ENCODE measurements around the gene HNRNPM.

Gene HNRNPM

DNA sequence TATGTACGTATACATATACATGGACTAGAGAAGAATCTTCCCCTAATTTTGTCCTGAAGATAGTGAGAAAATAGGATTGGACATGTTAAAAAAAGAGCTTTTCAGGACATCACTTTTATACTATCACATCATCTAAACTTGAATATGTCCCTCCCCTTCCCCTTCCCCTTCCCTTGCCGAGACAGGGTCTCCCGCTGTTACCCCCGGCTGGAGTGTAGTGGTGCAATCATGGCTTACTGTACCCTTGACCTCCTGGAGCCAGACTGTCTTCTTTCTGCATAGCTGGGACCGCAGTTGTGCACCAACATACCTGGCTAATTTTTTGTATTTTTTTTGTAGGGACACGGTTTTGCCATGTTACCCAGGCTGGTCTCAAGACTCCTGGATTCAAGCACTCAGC lies 6.6 kb downstream of the HNRNPM start:
- peaks cover 98% of the 10 kb centered on the region for H3K36me3 ChIP-seq
- H3K9ac ChIP-seq, result no peak overlapping the region; the same call in 1 of the 2 replicates
- H4K20me1 ChIP-seq, result peaks cover 100% of the 10 kb centered on the region
- H3K27ac ChIP-seq, result no peak overlapping the region
- no peak for TF ChIP-seq Cebpa-rat (IDR thresholded peaks at IDR 0.05)
- H3K9me3 ChIP-seq, result no peaks in the 10 kb centered on the region
- H3K27me3 ChIP-seq, result no peaks in the 10 kb centered on the region
- H3K4me1 ChIP-seq, result peaks cover 76% of the 10 kb centered on the region
- peak overlapping the region; percentile 34 for H3K4me2 ChIP-seq
- H3K4me3 ChIP-seq, result no peak overlapping the region

DNA sequence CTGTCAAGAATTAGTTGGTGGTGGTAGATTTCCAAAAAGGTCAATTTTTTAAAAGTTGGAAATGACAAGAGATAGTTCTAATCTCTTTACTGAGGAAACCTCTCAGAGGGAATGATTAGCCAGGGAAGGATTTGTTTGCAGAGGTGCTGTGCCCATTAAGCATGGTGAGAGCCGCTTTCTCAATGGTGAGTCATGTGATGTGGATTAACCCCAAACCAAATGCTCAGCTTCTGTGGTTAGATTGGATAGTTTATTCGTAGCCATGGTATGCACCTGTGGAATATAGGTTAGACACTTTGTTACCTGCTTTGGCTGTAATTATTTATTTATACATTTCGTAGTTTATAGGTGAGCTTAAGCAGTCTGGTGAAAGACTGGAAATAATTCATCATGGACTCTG lies 7.1 kb downstream of the HNRNPM start:
- no peaks in the 10 kb centered on the region for H3K9me3 ChIP-seq
- H3K27me3 ChIP-seq, result no peaks in the 10 kb centered on the region
- no peak for TF ChIP-seq Cebpa-rat (IDR thresholded peaks at IDR 0.05)
- peak overlapping the region; percentile 34 for H3K4me2 ChIP-seq
- peaks cover 100% of the 10 kb centered on the region for H4K20me1 ChIP-seq
- H3K36me3 ChIP-seq, result peaks cover 98% of the 10 kb centered on the region
- no peak overlapping the region; the same call in 1 of the 2 replicates for H3K9ac ChIP-seq
- H3K4me3 ChIP-seq, result no peak overlapping the region
- H3K4me1 ChIP-seq, result peaks cover 76% of the 10 kb centered on the region
- no peak overlapping the region for H3K27ac ChIP-seq

DNA sequence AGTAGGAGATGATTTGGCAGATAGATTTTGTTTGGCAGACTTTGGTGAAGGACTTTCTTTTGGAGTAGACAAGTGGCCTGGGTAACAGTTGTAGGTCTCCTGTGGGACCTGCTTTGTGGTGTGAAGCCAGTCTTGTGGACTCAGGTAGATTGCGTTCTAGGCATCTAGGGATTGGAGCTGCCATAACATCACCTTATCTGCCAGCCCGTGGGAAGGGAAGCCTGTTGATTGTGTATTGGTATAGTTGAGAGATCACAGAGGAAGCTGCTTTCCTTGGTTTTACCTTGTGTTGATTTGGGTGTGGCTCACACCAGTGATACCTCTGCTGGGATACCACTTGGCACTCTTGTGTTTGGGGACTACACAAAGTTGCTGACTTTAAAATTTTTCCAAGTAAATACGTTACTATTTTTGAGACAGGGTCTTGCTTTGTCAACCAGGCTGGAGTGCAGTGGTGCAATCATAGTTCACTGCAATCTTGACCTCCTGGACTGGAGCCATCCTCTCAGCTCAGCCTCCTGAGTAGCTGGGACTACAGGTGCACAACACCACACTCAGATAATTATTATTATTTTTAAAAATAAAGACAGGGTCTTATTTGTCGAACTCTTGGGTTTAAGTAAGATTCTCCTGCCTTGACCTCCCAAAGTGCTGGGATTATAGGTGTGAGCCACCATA lies 7.8 kb downstream of the HNRNPM start:
- Histone ChIP-seq H3K27me3 (no peaks in the 10 kb centered on the region), H4K20me1 (peaks cover 100% of the 10 kb centered on the region), H3K9me3 (no peaks in the 10 kb centered on the region), H3K9ac (no peak overlapping the region), H3K4me1 (peaks cover 74% of the 10 kb centered on the region), H3K36me3 (peaks cover 96% of the 10 kb centered on the region), H3K4me3 (no peak overlapping the region), H3K4me2 (no peak overlapping the region), H3K27ac (no peak overlapping the region)
- no peak for TF ChIP-seq Cebpa-rat (IDR thresholded peaks at IDR 0.05)

DNA sequence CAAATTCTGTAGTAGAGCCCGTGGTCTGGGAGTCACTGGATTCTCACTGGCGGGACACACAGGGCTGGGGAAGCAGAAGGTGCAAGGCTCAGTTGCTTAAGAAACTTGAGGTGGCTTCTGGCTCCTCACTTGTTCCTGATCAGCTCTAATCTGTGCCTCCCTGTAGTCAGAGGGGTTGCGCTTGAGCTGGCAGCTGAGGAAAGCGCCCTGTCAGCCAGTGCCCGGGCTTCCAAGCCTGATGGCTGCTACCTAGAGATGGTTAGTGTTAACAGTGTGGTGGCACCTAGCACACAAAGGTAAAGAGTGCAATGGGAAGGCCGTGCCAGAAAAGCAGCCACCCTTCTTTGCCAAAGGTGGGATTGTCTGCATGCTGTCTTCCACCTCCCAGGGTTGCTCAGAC lies 8.8 kb downstream of the HNRNPM start:
- Histone ChIP-seq H3K36me3 (peaks cover 96% of the 10 kb centered on the region), H3K9ac (no peak overlapping the region), H4K20me1 (peaks cover 100% of the 10 kb centered on the region), H3K4me2 (no peak overlapping the region), H3K27me3 (no peaks in the 10 kb centered on the region), H3K4me1 (peaks cover 74% of the 10 kb centered on the region), H3K27ac (no peak overlapping the region), H3K4me3 (no peak overlapping the region), H3K9me3 (no peaks in the 10 kb centered on the region)
- no peak for TF ChIP-seq Cebpa-rat (IDR thresholded peaks at IDR 0.05)

DNA sequence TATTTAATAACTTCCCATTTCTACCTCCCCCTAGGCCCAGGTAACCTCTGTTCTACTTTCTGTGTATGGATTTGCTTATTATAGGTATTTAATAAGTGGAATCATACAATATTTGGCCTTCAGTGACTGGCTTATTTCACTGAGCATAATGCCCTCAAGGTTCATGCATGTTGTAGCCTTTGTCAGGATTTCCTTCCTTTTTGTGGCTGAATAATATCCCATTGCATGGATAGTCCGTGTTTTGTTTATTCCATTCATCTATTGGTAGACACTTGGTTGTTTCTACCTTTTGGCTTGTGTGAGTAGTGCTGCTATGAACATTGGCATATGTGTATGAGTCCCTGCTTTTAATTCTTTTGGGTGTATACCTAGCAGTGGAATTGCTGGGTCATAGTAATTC lies 9.4 kb downstream of the HNRNPM start:
- H3K27me3 ChIP-seq, result no peaks in the 10 kb centered on the region
- H3K4me1 ChIP-seq, result peaks cover 74% of the 10 kb centered on the region
- H4K20me1 ChIP-seq, result peaks cover 100% of the 10 kb centered on the region
- no peak overlapping the region for H3K4me2 ChIP-seq
- peaks cover 96% of the 10 kb centered on the region for H3K36me3 ChIP-seq
- H3K9me3 ChIP-seq, result no peaks in the 10 kb centered on the region
- no peak overlapping the region for H3K9ac ChIP-seq
- no peak overlapping the region for H3K27ac ChIP-seq
- no peak overlapping the region for H3K4me3 ChIP-seq
- TF ChIP-seq Cebpa-rat (IDR thresholded peaks at IDR 0.05), result no peak

DNA sequence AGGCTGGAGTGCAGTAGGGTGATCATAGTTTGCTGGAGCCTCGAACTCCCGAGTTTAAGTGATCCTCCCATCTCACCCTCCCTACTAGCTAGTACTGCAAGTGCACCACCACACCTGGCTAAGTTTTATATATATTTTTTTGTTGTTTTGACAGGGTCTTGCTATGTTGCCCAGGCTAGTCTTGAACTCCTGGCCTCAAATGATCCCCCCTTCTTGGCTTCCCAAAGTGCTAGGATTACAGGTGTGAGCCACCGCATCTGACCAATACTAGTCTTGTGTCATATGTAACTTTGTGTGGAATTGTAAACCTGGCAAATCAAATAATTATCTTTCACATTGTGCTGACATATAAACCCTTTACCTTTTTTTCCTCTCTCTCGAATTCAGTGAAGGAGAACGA lies 10.2 kb downstream of the HNRNPM start:
- Histone ChIP-seq H3K9ac (no peak overlapping the region), H3K27ac (no peak overlapping the region), H3K4me3 (no peak overlapping the region), H3K9me3 (no peaks in the 10 kb centered on the region), H3K27me3 (no peaks in the 10 kb centered on the region), H3K36me3 (peaks cover 98% of the 10 kb centered on the region), H3K4me1 (peaks cover 77% of the 10 kb centered on the region), H4K20me1 (peaks cover 100% of the 10 kb centered on the region), H3K4me2 (no peak overlapping the region)
- no peak for TF ChIP-seq Cebpa-rat (IDR thresholded peaks at IDR 0.05)

DNA sequence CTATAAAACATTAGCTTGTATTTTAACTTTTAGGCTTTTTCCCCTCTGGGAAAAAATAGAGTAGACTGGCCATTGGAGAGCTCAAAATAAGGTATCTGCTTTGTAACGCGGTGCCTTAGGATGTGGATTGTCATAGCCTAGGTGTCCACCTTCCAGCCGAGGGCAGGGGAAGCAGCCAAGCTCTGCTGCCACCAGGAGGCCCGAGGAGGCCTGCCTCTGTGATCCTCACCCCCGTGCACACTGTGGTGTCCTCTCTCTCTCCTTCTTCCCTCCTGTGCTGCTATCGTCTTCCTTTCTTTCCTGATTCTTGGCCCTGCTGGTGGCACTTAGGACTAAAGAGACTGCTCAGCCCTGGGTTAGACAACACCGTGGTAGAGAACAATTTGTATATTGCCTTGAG lies 11.3 kb downstream of the HNRNPM start:
- H3K4me2 ChIP-seq, result no peak overlapping the region
- peaks cover 98% of the 10 kb centered on the region for H3K36me3 ChIP-seq

DNA sequence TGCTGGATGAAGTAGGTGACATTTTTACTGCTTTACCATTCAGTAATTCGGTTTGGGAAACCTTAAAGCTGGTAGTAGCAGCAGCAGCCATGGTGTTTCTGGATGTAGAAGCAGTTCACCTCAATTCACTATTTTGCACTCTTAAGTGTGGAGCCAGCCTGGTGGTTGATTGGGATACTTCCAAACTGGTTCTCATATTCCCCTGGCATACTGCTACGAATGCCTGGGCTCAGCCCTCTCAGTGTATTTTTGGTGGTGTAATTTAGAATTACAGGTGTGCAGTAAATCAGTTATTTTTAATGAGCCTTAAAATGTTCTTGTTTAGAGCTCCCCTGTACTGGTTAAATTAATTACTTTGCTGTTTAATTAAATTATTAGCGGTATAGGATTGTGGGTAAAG lies 12.4 kb downstream of the HNRNPM start:
- H3K4me3 ChIP-seq, result no peak overlapping the region
- peaks cover 73% of the 10 kb centered on the region for H3K4me1 ChIP-seq
- TF ChIP-seq Cebpa-rat (IDR thresholded peaks at IDR 0.05), result no peak
- peaks cover 98% of the 10 kb centered on the region for H3K36me3 ChIP-seq
- H3K4me2 ChIP-seq, result 0 out of 2 replicates have a peak overlapping the region, but pooled peaks have one; percentile 1
- no peaks in the 10 kb centered on the region for H3K9me3 ChIP-seq
- peaks cover 100% of the 10 kb centered on the region for H4K20me1 ChIP-seq
- H3K9ac ChIP-seq, result no peak overlapping the region
- no peaks in the 10 kb centered on the region for H3K27me3 ChIP-seq
- no peak overlapping the region for H3K27ac ChIP-seq

More for the DNA sequence above, 11.3 kb downstream of the HNRNPM start:
- no peak overlapping the region for H3K4me3 ChIP-seq
- peaks cover 100% of the 10 kb centered on the region for H4K20me1 ChIP-seq
- H3K9me3 ChIP-seq, result no peaks in the 10 kb centered on the region
- H3K27me3 ChIP-seq, result no peaks in the 10 kb centered on the region
- H3K4me1 ChIP-seq, result peaks cover 81% of the 10 kb centered on the region
- TF ChIP-seq Cebpa-rat (IDR thresholded peaks at IDR 0.05), result no peak
- H3K27ac ChIP-seq, result no peak overlapping the region
- no peak overlapping the region for H3K9ac ChIP-seq

DNA sequence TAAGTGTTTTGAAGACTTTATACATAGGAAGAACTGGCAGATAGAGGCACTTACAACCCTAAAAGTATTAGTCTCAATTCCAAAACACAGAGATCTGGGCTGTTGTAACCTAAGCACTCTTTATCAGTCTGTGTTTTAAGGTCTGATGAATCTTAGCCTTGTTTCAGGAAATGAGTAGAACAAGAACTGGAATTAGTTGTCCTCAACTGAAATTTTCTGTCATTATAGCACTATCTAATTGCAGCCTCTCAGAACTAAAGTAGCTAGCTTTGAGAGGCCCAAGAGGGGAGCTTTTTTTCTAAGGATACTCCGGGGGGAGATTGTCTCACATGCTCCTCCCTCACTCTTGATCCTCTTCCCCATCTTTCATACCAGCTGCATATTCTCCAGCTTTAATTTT lies 13.1 kb downstream of the HNRNPM start:
- Histone ChIP-seq H3K36me3 (peaks cover 98% of the 10 kb centered on the region), H3K27me3 (no peaks in the 10 kb centered on the region), H3K4me3 (no peak overlapping the region), H4K20me1 (peaks cover 100% of the 10 kb centered on the region), H3K9ac (no peak overlapping the region), H3K9me3 (no peaks in the 10 kb centered on the region), H3K4me2 (no peak overlapping the region), H3K27ac (no peak overlapping the region), H3K4me1 (peaks cover 67% of the 10 kb centered on the region)
- TF ChIP-seq Cebpa-rat (IDR thresholded peaks at IDR 0.05), result no peak

DNA sequence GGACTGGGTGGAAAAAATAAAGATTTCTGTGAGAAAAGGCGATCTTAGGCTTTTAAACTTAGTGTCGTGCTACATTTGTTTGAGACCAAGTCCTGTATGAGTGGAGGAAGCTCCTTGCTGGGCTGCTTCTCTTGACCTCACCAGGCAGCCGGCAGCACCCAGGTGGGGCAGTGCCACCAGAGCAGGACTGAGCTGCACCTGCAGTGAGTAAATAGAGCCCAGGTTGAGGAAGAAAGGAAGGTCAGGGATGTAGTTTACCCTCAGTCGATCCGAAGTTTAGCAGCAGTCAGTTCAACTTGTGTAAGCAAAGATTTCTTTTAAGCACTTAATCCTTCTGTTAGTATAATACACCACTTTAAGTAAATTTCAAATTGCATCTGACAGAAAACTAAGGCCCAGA lies 13.6 kb downstream of the HNRNPM start:
- Histone ChIP-seq H3K27ac (no peak overlapping the region), H3K27me3 (no peaks in the 10 kb centered on the region), H3K4me1 (peaks cover 61% of the 10 kb centered on the region), H3K4me2 (no peak overlapping the region), H3K9me3 (no peaks in the 10 kb centered on the region), H3K4me3 (no peak overlapping the region), H3K9ac (no peak overlapping the region), H4K20me1 (peaks cover 100% of the 10 kb centered on the region), H3K36me3 (peaks cover 98% of the 10 kb centered on the region)
- TF ChIP-seq Cebpa-rat (IDR thresholded peaks at IDR 0.05), result no peak
